B cell (primary cell): ENCODE measurements around the gene C15orf62. TPM values are rescaled to one million over a fixed set of nuclear protein-coding genes. Genes with fewer than 3 reads are reported as not detected.

Experiments
- ATAC-seq: fragments of 200-7000 bp; cut with Tn5 transposase; one replicate; pipeline ENCODE4 v1.10.0; 2021; ENCODE audit warnings: low read depth, mild to moderate bottlenecking, moderate number of reproducible peaks, moderate library complexity
- CTCF ChIA-PET: fragments of 350-600 bp; sonication (Branson Sonifier 250); formaldehyde crosslinking; loops from one replicate; lab custom pipeline; 2021; ENCODE audit warnings: antibody characterized with exemption, inconsistent platforms; lab: Charles Lee
- POLR2A ChIA-PET: fragments of 350-600 bp; sonication (Branson Sonifier 250); formaldehyde crosslinking; loops from one replicate; lab custom pipeline; 2021; ENCODE audit warnings: antibody characterized with exemption; lab: Charles Lee
- DNase-seq: peaks from one replicate; pipeline ENCODE4 v3.0.0; 2013
- H2AFZ ChIP-seq: 2 replicates; pipeline ENCODE4 v1.6.1; 2012; ENCODE audit warnings: mild to moderate bottlenecking, low read depth, low read length; ENCODE audit not compliant: insufficient read depth, poor library complexity, severe bottlenecking
- H3K27ac ChIP-seq, 2 donors: 1 replicate in 1 of 2; 2 replicates in 1 of 2; pipeline ENCODE4 v1.5.1; 2012 to 2013; ENCODE audit warnings: low read length in 2 of 2, mild to moderate bottlenecking in 2 of 2, moderate library complexity in 1 of 2
- H3K27me3 ChIP-seq, 4 experiments: fragments of 200-600 bp in 1 of 4; sonication (generic) in 1 of 4; replicated peaks in 1 of 4; 1 replicate in 2 of 4; 2 replicates in 2 of 4; pipeline versions ENCODE4 v1.6.1 to v1.7.0; 2013 to 2016; ENCODE audit warnings: low read length in 3 of 4, mild to moderate bottlenecking in 2 of 4, mixed read lengths in 1 of 4, moderate library complexity in 1 of 4; ENCODE audit not compliant: insufficient read depth in 4 of 4, control insufficient read depth in 3 of 4; ENCODE audit errors: control extremely low read depth in 1 of 4
- H3K36me3 ChIP-seq, 2 experiments: replicated peaks in 1 of 2; 1 replicate in 1 of 2; 2 replicates in 1 of 2; pipeline versions ENCODE4 v1.6.1 to v1.7.1; 2013; ENCODE audit warnings: low read length in 1 of 2; ENCODE audit not compliant: insufficient read depth in 2 of 2, control insufficient read depth in 1 of 2; ENCODE audit errors: control extremely low read depth in 1 of 2, extremely low read depth in 1 of 2
- H3K4me1 ChIP-seq, 2 donors: fragments of 200-600 bp in 1 of 2; sonication (generic) in 1 of 2; 1 replicate in 1 of 2; 2 replicates in 1 of 2; pipeline versions ENCODE4 v1.5.1 to v1.6.1; 2013 to 2017; ENCODE audit warnings: low read length in 2 of 2; ENCODE audit not compliant: control insufficient read depth in 2 of 2, insufficient read depth in 2 of 2
- H3K4me2 ChIP-seq: replicated peaks from 2 replicates; pipeline ENCODE3; 2012; ENCODE audit warnings: mild to moderate bottlenecking, low read depth, low read length; ENCODE audit not compliant: poor library complexity, severe bottlenecking
- H3K4me3 ChIP-seq, 5 experiments: fragments of 200-600 bp in 1 of 5; sonication (generic) in 1 of 5; 1 replicate in 3 of 5; 2 replicates in 2 of 5; pipeline versions ENCODE4 v1.5.1 to v1.7.0; 2011 to 2016; ENCODE audit warnings: low read length in 4 of 5, mild to moderate bottlenecking in 4 of 5, low read depth in 2 of 5, control low read depth in 1 of 5, moderate library complexity in 1 of 5; ENCODE audit not compliant: insufficient read depth in 1 of 5; ENCODE audit errors: control extremely low read depth in 1 of 5, extremely low read depth in 1 of 5
- H3K79me2 ChIP-seq: fragments of 200-600 bp; sonication (generic); one replicate; pipeline ENCODE4 v1.6.0; 2016; ENCODE audit warnings: low read length; ENCODE audit not compliant: control insufficient read depth, insufficient read depth
- H3K9ac ChIP-seq: fragments of 200-600 bp; sonication (generic); 2 replicates; pipeline ENCODE4 v1.6.1; 2017; ENCODE audit warnings: mild to moderate bottlenecking, low read length, moderate library complexity
- H3K9me3 ChIP-seq, 3 donors: one replicate each; pipeline versions ENCODE4 v1.6.1 to v1.7.1; 2013; ENCODE audit warnings: low read length in 2 of 3; ENCODE audit not compliant: control insufficient read depth in 2 of 3, insufficient read depth in 1 of 3; ENCODE audit errors: control extremely low read depth in 1 of 3
- H4K20me1 ChIP-seq: 2 replicates; pipeline ENCODE4 v1.6.0; 2012; ENCODE audit warnings: mild to moderate bottlenecking, low read length; ENCODE audit not compliant: insufficient read depth, control insufficient read depth, poor library complexity, severe bottlenecking
- H3K27ac Mint-ChIP-seq: one replicate; pipeline ENCODE4 v1.8.0; 2021; ENCODE audit warnings: mixed read lengths
- H3K27me3 Mint-ChIP-seq: one replicate; pipeline ENCODE4 v1.8.0; 2021; ENCODE audit warnings: mixed read lengths
- H3K4me1 Mint-ChIP-seq: one replicate; pipeline ENCODE4 v1.8.0; 2021; ENCODE audit warnings: mixed read lengths
- H3K4me3 Mint-ChIP-seq: one replicate; pipeline ENCODE4 v1.8.0; 2021; ENCODE audit warnings: mixed read lengths
- H3K9me3 Mint-ChIP-seq: one replicate; pipeline ENCODE4 v1.8.0; 2022; ENCODE audit warnings: mixed read lengths; ENCODE audit not compliant: insufficient read depth
- CTCF ChIP-seq: fragments of 200-600 bp; IDR thresholded peaks from one replicate; pipeline ENCODE4 v1.8.0; 2022; ENCODE audit warnings: antibody characterized with exemption, mild to moderate bottlenecking
- EZH2 ChIP-seq: IDR thresholded peaks from 2 replicates; pipeline ENCODE4 v1.6.1; 2012; ENCODE audit warnings: borderline replicate concordance, low read depth, mild to moderate bottlenecking, moderate library complexity, low read length; ENCODE audit not compliant: insufficient read depth, poor library complexity, severe bottlenecking
- WGBS: methylation state at CpG from one replicate; pipeline ENCODE4 v1.1.5; 2013; ENCODE audit warnings: missing lambda C conversion rate; ENCODE audit not compliant: insufficient coverage; 5-methylcytosine and 5-hydroxymethylcytosine counted together
- intact Hi-C: fragments of 100-400 bp; cut with micrococcal nuclease; formaldehyde crosslinking; loops from one replicate; pipeline ENCODE4 v1.10.0; 2022
- polyA plus RNA-seq: library from polyadenylated mRNA; depleted of rRNA; stranded (reverse); fragments of >200 nt; gene quantifications from 2 replicates; pipeline ENCODE4 v1.2.3, GENCODE V29; 2012
- total RNA-seq, 2 donors: library from RNA; stranded (reverse); fragments of 120-200 nt in 1 of 2; gene quantifications; 1 replicate in 1 of 2; 2 replicates in 1 of 2; pipeline versions ENCODE4 v1.2.3 to v1.2.4, GENCODE V29; 2013 to 2022

The C15orf62 gene
- total and polyA plus RNA-seq, 2 donors (not counting 1 experiment from before 2014, with no cell fraction given) = 0.30 to 9.5 TPM

GRCh38 chr15:40807888-40808461, 38.2 kb downstream of the C15orf62 start:
- ATAC-seq = no peak

More at GRCh38 chr15:40807888-40808461, 38.2 kb downstream of the C15orf62 start:
- Histone ChIP-seq H3K4me2 (peak overlapping the region; percentile 73), H3K27ac (no peak overlapping the region), H2AFZ (peak overlapping the region; percentile 99), H3K27me3 (no peaks in the 10 kb centered on the region), H3K79me2 (peaks cover 52% of the 10 kb centered on the region), H3K4me1 (peaks cover 12 to 18% of the 10 kb centered on the region in 2 donors), H4K20me1 (peaks cover 8% of the 10 kb centered on the region), H3K4me3 (peak overlapping the region; percentile 68 to 100 (median 100)), H3K36me3 (peaks cover 0 to 18% of the 10 kb centered on the region in 2 experiments), H3K9ac (peak overlapping the region; percentile 84), H3K9me3 (no peaks in the 10 kb centered on the region)
- intact Hi-C loops = loop anchor here (1.0 to 5.0 kb wide), 8 partner anchors 36 to 609 kb away; partner anchors contain the start of genes C15orf62, KNL1, RMDN3 and RPUSD2
- H3K4me1 Mint-ChIP-seq = peaks cover 24% of the 10 kb centered on the region
- TF ChIP-seq CTCF = no peak
- no peak for TF ChIP-seq EZH2
- CTCF ChIA-PET = interaction anchor here (1.3 kb wide), 1 partner anchor 114 kb away, joined by 4 read pairs; no protein-coding TSS in a partner anchor
- POLR2A ChIA-PET = interaction anchor here (0.6 to 1.7 kb wide), 4 partner anchors 36 to 113 kb away, joined by 3 to 7 read pairs (median 4); partner anchors contain the start of genes RAD51, SPINT1 and VPS18
- peak overlapping the region; percentile 98 for H3K27ac Mint-ChIP-seq
- H3K27me3 Mint-ChIP-seq = no peaks in the 10 kb centered on the region
- no peaks in the 10 kb centered on the region for H3K9me3 Mint-ChIP-seq
- WGBS = 6% methylated on average over 18 of the region's 19 CpGs
- H3K4me3 Mint-ChIP-seq = peak overlapping the region; percentile 99
- DNase-seq = no peak
